Coronary artery (tissue), 2 donors: ENCODE measurements around the gene ATAD3C.

ENCODE experiments used
- DNase-seq: peaks from one replicate; pipeline ENCODE4 v3.0.0-alpha.2; 2017; ENCODE audit warnings: low spot score
- H3K27ac ChIP-seq, 2 donors: fragments of 200-600 bp; sonication (generic); one replicate each; pipeline ENCODE4 v1.5.1; 2016 to 2019
- H3K4me3 ChIP-seq: fragments of 200-600 bp; sonication (generic); 2 replicates; pipeline ENCODE4 v1.5.1; 2016; ENCODE audit warnings: mild to moderate bottlenecking, moderate library complexity
- CTCF ChIP-seq: fragments of 200-600 bp; sonication (generic); IDR thresholded peaks from one replicate; pipeline ENCODE4 v1.5.1; 2019; ENCODE audit warnings: antibody characterized with exemption

Gene ATAD3C

GRCh38 chr1:1434131-1434823 lies 15.2 kb upstream of the ATAD3C start:
- no peak for TF ChIP-seq CTCF
- H3K27ac ChIP-seq, result peak overlapping the region; percentile 38 to 88
- no peak for DNase-seq
- H3K4me3 ChIP-seq, result peak overlapping the region; percentile 72

- no peak for TF ChIP-seq CTCF
- no peak for DNase-seq
- H3K4me3 ChIP-seq, result peak overlapping the region; percentile 72
- H3K27ac ChIP-seq, result peak overlapping the region; percentile 38 to 88
Measured at GRCh38 chr1:1434824-1435105, 14.7 kb upstream of the ATAD3C start.

GRCh38 chr1:1435106-1435903 lies 14.2 kb upstream of the ATAD3C start, which contains the start of gene VWA1:
VWA1 (plus strand) TSS chr1:1435690; CDS start chr1:1435749, 59 bp downstream.
- no peak for TF ChIP-seq CTCF
- H3K27ac ChIP-seq, result peak within 1 kb of the TSS; percentile 38 to 88
- DNase-seq, result no peak
- peak within 1 kb of the TSS; percentile 72 for H3K4me3 ChIP-seq

- DNase-seq, result no peak
- peak overlapping the region in 1 of 2 donors; percentile 88 for H3K27ac ChIP-seq
- no peak for TF ChIP-seq CTCF
- H3K4me3 ChIP-seq, result peak overlapping the region; percentile 72
Measured at GRCh38 chr1:1435911-1436629, 13.4 kb upstream of the ATAD3C start.

- no peak for TF ChIP-seq CTCF
- no peak for DNase-seq
- Histone ChIP-seq H3K27ac (no peak overlapping the region), H3K4me3 (peak overlapping the region; percentile 72)
Measured at GRCh38 chr1:1436630-1437032, 12.9 kb upstream of the ATAD3C start.

GRCh38 chr1:1437033-1437903 lies 12.2 kb upstream of the ATAD3C start:
- DNase-seq, result no peak
- Histone ChIP-seq H3K4me3 (peak overlapping the region; percentile 72), H3K27ac (no peak overlapping the region)
- no peak for TF ChIP-seq CTCF
